Activated CD8-positive, alpha-beta T cell treated with anti-CD3 and anti-CD28 coated beads for 36 hours (primary cell): ENCODE data around the gene KCNJ12. TPM values are rescaled to one million over a fixed set of nuclear protein-coding genes. Genes with fewer than 3 reads are reported as not detected.
"Not testable (repeated sequence)": the region's sequence is repeated elsewhere in the genome, so short reads cannot be mapped to it uniquely, and the experiment has no call there.

Experiments
- ATAC-seq: fragments of 200-7000 bp; cut with Tn5 transposase; one replicate; pipeline ENCODE4 v1.10.0; 2021; ENCODE audit warnings: mild to moderate bottlenecking, moderate library complexity
- CTCF ChIA-PET: fragments of 350-600 bp; sonication (Branson Sonifier 250); formaldehyde crosslinking; loops from one replicate; lab custom pipeline; 2021; ENCODE audit warnings: antibody characterized with exemption; lab: Charles Lee
- POLR2A ChIA-PET: fragments of 350-600 bp; sonication (Branson Sonifier 250); formaldehyde crosslinking; loops from one replicate; lab custom pipeline; 2021; ENCODE audit warnings: antibody characterized with exemption; lab: Charles Lee
- DNase-seq: peaks from one replicate; pipeline ENCODE4 v3.0.0-alpha.2; 2020
- H3K27ac Mint-ChIP-seq: one replicate; pipeline ENCODE4 v1.8.0; 2021; ENCODE audit warnings: mild to moderate bottlenecking, mixed read lengths
- H3K27me3 Mint-ChIP-seq: one replicate; pipeline ENCODE4 v1.8.0; 2021; ENCODE audit warnings: mixed read lengths
- H3K36me3 Mint-ChIP-seq: one replicate; pipeline ENCODE4 v1.8.0; 2021; ENCODE audit warnings: low read depth, mixed read lengths
- H3K4me1 Mint-ChIP-seq: one replicate; pipeline ENCODE4 v1.8.0; 2021; ENCODE audit warnings: low read depth, mixed read lengths
- H3K4me3 Mint-ChIP-seq: one replicate; pipeline ENCODE4 v1.8.0; 2021; ENCODE audit warnings: mild to moderate bottlenecking, moderate library complexity, mixed read lengths
- H3K9me3 Mint-ChIP-seq: one replicate; pipeline ENCODE4 v1.8.0; 2021; ENCODE audit warnings: mixed read lengths
- CTCF ChIP-seq: fragments of 200-600 bp; IDR thresholded peaks from one replicate; pipeline ENCODE4 v1.8.0; 2022; ENCODE audit warnings: antibody characterized with exemption, mild to moderate bottlenecking
- intact Hi-C: fragments of 100-400 bp; cut with micrococcal nuclease; formaldehyde crosslinking; loops from one replicate; pipeline ENCODE4 v1.10.0; 2022
- total RNA-seq, 2 experiments: library from RNA; stranded (reverse); gene quantifications; one replicate each; pipeline ENCODE4 v1.2.3, GENCODE V29; 2021

The KCNJ12 gene
- total RNA-seq, 2 experiments from 2014 or later, result not detected

DNA sequence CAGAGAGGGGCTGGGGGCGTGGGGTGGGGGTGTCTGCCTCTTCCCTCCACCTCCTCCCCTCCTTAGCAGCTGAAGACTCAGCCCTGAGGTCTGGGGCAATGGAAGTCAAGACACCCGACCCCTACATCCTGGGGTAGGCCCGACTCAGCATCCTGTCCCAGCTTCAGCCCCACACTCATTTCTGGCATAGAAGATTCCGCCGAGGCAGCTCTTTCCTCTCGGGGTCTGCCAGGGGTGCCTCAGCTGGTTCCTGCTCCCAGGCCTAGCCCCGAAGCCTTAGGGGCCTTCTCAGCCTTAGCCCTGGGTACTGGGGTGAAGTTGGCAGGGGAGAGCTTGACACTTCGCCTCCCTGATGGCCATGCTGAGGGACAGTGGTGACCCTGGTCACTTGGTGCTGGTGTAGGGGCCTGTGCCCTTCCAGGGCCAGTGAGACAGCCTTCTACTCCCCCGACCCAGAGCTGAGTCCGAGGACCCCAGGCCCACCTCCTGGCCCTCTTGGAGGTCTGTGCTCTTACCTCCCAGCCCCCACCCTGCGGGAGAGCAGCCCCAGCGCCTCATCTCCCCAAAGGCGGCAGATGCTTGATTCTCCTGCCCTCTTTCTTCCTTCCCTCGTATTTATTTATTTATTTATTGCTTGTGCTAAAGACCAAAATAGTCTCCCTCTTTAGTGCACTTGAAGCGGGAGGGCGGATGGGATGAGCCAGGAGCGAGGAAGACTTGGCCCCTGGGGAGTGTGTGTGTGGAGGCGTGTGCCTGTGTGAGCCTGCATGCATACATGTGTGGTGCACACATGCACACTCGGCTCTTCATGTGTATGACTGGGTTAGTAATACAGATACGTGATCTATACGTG, 42.5 kb downstream of the KCNJ12 start:
- intact Hi-C loops, result no loop called here
- ChIA-PET CTCF (no interaction called here), POLR2A (no interaction called here)
- Mint-ChIP-seq H3K4me1 (peaks cover 22% of the 10 kb centered on the region), H3K9me3 (no peaks in the 10 kb centered on the region), H3K36me3 (no peaks in the 10 kb centered on the region), H3K27me3 (no peaks in the 10 kb centered on the region), H3K27ac (no peak overlapping the region), H3K4me3 (no peak overlapping the region)
- DNase-seq, result peak; percentile 29
- TF ChIP-seq CTCF, result no peak
- ATAC-seq, result no peak

DNA sequence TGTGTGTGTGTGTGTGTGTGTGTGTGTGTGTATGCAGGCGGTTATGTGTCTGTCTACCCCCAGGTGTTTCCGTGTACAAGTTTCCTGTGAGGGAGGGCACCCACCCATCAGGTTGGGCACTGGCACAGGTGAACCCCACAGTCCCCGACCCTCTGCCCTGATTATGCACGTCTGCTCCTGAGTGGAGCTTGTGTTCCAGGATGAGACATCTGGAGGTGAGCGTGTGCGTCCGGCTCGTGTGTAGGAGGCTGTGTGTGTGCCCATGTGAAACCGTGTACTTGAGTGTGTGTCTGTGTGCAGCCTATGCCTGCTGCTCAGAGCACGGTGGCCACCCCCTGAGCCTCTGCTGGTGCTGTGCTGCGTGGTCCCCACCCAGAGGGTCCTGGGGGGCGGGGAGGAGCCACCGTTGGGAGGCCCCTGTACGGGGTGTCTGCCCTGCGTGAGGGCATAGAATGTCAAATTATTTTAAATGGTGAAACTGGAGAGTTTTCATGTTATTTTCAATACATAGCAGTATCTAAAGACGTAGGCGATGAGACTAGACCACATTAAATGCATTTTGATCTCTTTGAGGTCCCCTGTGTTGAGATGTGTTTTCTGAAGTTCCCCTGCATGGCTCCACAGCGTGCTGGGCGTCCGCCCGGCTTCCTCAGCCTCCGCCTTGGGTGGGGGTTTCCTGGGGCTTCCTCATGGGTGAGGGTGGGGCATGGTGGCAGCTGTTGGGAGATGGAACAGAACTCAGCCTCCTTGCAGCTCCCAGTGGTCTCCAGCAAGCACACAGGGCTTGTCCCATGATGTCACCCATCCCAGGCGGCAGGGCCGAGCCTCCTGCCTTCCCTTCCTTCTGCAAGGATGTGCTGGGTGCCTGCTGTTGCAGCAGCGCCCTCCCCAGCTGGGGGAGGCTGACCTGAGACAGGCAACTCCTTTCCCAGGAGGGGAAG, 43.4 kb downstream of the KCNJ12 start:
- intact Hi-C loops, result no loop called here
- Mint-ChIP-seq H3K36me3 (no peaks in the 10 kb centered on the region), H3K4me1 (peaks cover 22% of the 10 kb centered on the region), H3K27ac (peak overlapping the region; percentile 65), H3K9me3 (no peaks in the 10 kb centered on the region), H3K27me3 (no peaks in the 10 kb centered on the region), H3K4me3 (peak overlapping the region; percentile 31)
- no peak for TF ChIP-seq CTCF
- POLR2A ChIA-PET, result no interaction called here
- DNase-seq, result peak; percentile 62
- peak; percentile 84 for ATAC-seq
- CTCF ChIA-PET, result no interaction called here

GRCh38 chr17:21420503-21421090, 44.4 kb downstream of the KCNJ12 start:
- POLR2A ChIA-PET, result not testable (repeated sequence)

DNA sequence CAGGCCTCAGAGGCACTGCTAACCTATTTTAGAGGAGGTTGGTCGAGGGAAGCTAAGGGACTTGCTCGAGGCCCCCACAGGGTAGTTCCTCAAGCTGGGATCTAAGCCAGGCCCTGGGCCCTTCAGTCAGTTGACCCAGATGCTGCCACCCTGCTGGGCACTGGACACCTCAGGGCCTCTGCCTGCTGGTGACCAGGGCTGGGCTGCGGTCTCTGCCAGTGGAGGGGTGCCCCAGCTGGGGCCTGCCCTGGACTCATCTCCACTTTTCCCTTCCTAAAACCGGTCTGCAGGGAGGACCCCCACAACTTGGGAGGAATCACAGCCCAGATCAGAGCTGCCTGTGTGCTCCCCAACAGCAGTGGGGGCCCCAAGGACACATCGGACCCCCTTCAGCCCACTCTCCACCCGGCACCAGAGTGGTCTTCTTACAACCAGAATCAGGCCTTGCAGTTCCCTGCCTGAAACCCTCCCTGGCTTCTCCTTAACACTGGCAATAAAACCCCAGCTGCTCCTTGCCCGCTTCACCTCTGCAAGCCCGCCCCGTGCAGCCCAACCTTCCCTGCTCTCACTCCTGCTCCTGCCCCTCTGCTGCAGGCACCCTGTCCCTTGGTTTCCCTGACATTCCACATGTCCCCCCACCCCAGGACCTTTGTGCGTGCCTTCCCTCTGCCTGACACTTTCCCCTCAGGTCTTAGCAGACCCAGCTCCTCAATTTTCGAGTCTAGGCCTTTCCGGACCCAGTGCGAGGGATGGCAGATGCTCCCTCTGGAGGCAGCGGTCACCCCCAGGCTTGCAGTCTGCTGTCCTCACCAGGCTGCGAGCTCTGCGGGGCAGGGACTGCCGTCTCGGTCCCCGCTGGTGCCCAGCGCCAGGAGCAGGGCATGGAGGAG, 45.5 kb downstream of the KCNJ12 start:
- ATAC-seq, POLR2A ChIA-PET, H3K9me3 Mint-ChIP-seq, intact Hi-C loops, H3K36me3 Mint-ChIP-seq, CTCF ChIA-PET, H3K27me3 Mint-ChIP-seq, DNase-seq, H3K4me3 Mint-ChIP-seq, H3K27ac Mint-ChIP-seq: not testable (repeated sequence)
- peaks cover 22% of the 10 kb centered on the region for H3K4me1 Mint-ChIP-seq

More at GRCh38 chr17:21420503-21421090, 44.4 kb downstream of the KCNJ12 start:
- H3K27ac Mint-ChIP-seq, H3K27me3 Mint-ChIP-seq, ATAC-seq, intact Hi-C loops, H3K36me3 Mint-ChIP-seq, CTCF ChIA-PET, H3K9me3 Mint-ChIP-seq, H3K4me3 Mint-ChIP-seq, DNase-seq: not testable (repeated sequence)
- peaks cover 22% of the 10 kb centered on the region for H3K4me1 Mint-ChIP-seq

- H3K36me3 Mint-ChIP-seq, H3K9me3 Mint-ChIP-seq, intact Hi-C loops, DNase-seq, CTCF ChIA-PET, POLR2A ChIA-PET, ATAC-seq, H3K27ac Mint-ChIP-seq, H3K4me3 Mint-ChIP-seq, H3K27me3 Mint-ChIP-seq: not testable (repeated sequence)
- peaks cover 22% of the 10 kb centered on the region for H3K4me1 Mint-ChIP-seq
Measured at GRCh38 chr17:21422311-21423189, 46.4 kb downstream of the KCNJ12 start.

DNA sequence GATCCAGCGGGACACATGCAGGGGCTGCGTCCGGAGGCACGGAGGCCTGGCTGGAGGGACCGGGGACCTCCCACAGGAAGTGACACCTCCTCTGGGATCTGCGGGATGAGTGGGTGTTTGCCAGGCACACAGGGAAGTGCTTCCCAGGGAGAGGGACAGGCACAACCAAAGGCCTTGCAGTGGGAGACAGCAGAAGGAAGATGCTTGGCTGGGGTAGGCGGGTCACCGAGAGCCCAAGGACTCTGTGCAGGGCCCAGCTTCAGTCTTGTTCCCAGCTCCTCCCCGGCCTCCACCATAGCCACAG, 47.0 kb downstream of the KCNJ12 start:
- DNase-seq, ATAC-seq, H3K27me3 Mint-ChIP-seq, H3K4me3 Mint-ChIP-seq, intact Hi-C loops, H3K9me3 Mint-ChIP-seq, CTCF ChIA-PET, POLR2A ChIA-PET, H3K27ac Mint-ChIP-seq, H3K36me3 Mint-ChIP-seq: not testable (repeated sequence)
- H3K4me1 Mint-ChIP-seq, result peaks cover 17% of the 10 kb centered on the region

- POLR2A ChIA-PET, ATAC-seq: not testable (repeated sequence)
Measured at GRCh38 chr17:21424697-21425096, 48.5 kb downstream of the KCNJ12 start.

More at GRCh38 chr17:21424697-21425096, 48.5 kb downstream of the KCNJ12 start:
- H3K27ac Mint-ChIP-seq, H3K4me1 Mint-ChIP-seq, H3K36me3 Mint-ChIP-seq, DNase-seq, H3K9me3 Mint-ChIP-seq, H3K4me3 Mint-ChIP-seq, H3K27me3 Mint-ChIP-seq, CTCF ChIA-PET, intact Hi-C loops: not testable (repeated sequence)
